HG03139 (cell line): ENCODE measurements around the gene MT1F.
"Not testable (repeated sequence)": the region's sequence is repeated elsewhere in the genome, so short reads cannot be mapped to it uniquely, and the experiment has no call there.

ENCODE experiments used
- ATAC-seq: cut with Tn5 transposase; IDR thresholded peaks from one replicate; pipeline ENCODE4 v1.9.1; 2021; ENCODE audit not compliant: unreplicated experiment

Gene MT1F

GRCh38 chr16:56643080-56643778 lies 14.5 kb upstream of the MT1F start:
- ATAC-seq: no peak

DNA sequence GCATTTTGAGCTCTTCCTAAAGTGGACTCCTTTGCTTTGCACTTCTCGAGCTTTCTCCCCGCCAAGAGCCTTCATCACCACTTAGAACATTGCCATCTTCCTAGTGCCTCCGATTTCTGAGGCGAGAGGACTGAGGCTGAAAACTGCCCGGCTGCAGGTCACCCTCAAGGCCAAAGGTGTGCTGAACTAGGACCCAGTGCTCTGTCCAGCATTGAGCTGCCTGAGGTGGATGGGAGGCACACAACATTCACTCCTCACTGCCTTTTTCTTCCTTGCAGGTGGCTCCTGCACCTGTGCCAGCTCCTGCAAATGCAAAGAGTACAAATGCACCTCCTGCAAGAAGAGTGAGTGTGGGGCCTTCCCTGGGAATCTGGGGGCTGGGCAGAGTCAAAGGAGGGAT lies 13.9 kb upstream of the MT1F start:
- no peak for ATAC-seq

DNA sequence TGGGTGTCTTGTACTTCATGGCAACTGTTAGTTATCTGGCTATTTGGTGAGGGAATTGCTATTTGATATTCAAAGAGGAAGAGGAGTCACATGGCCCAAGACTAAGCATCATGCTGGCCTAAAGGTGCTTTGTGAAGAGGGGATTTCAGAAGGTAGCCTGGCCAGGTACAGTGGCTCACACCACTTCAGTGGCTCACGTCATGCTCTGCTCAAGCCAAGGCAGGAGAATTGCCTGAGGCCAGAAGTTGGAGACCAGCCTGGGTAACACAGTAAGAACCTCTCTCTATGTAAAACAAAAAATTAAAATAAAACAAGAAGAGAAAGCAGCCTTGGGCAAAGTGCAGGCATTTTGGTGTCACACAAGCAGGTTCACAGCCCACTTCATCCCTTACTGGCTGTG lies 12.4 kb upstream of the MT1F start:
- ATAC-seq: no peak

GRCh38 chr16:56645838-56646237 lies 11.9 kb upstream of the MT1F start:
- ATAC-seq: no peak

- ATAC-seq: no peak
These were observed 9.9 kb upstream of the MT1F start for GRCh38 chr16:56647641-56648431.

- no peak for ATAC-seq
These were observed 8.5 kb upstream of the MT1F start for GRCh38 chr16:56649271-56649670.

GRCh38 chr16:56649820-56650219 lies 7.9 kb upstream of the MT1F start:
- no peak for ATAC-seq

- no peak for ATAC-seq
These were observed 6.2 kb upstream of the MT1F start, which contains the start of gene MT1B for GRCh38 chr16:56651586-56651985. Gene MT1B, plus strand, starts transcription at chr16:56651886. Its CDS starts 68 bp downstream, at chr16:56651954.

- ATAC-seq: no peak
These were observed 5.2 kb upstream of the MT1F start for GRCh38 chr16:56652600-56652999.

GRCh38 chr16:56653218-56653617 lies 4.5 kb upstream of the MT1F start:
- ATAC-seq: no peak

- ATAC-seq: no peak
These were observed 642 bp downstream of the MT1F start for GRCh38 chr16:56658327-56658875.

DNA sequence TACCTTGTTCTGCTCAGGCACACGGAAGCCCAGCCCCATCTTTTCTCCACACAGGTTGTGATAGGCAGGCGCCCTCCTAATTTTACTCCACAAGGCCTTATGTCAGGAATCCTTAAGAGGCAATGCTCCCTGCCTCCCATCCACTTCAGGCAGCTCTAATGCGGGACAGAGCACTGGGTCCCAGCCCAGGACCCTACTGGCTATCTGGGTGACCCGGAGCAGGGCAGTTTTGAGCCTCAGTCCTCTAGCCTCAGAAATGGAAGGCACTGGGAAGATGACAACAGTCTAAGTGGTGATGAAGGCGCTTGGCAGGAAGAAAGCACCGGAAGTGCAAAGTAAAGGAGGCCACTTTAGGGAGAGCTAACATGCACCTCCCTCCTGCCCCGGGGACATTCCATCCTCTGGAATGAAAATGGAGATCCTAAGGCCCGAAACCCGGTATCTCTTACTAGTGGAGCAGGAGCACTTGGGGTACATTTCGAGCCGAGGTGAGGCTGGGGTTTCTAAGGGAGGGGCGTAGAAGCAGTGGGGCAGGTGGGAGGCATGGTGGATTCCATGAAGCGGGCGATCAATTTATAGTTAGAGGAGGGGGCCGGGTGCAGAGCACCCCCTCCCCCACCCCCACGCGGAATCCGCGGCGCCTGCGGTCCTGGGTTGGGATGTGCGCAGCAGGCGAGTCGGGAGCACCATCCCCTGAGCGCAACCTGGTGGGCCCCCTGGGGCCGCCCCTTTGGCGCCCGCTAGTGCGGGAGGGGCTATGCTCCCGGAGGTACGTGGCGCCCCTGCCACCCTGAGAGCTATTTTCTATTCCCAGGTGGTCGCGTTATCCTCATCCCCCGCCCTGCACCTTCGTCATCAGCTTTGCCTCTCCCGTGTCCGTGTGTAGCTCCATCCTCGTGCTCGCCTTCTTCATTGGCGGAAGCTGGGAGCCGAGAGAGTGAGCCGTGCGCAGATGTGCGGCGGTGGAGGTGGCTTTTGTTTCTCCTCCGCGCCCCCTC lies 4.9 kb downstream of the MT1F start:
- ATAC-seq: no peak

- ATAC-seq: no peak
These were observed 6.7 kb downstream of the MT1F start for GRCh38 chr16:56664506-56664905.

- not testable (repeated sequence) for ATAC-seq
These were observed 7.8 kb downstream of the MT1F start for GRCh38 chr16:56665286-56666261.

GRCh38 chr16:56667581-56668571 lies 10.1 kb downstream of the MT1F start, which contains the start of gene MT1G:
Gene MT1G, minus strand, starts transcription at chr16:56668065. Its CDS starts 72 bp downstream, at chr16:56667993.
- no peak for ATAC-seq

DNA sequence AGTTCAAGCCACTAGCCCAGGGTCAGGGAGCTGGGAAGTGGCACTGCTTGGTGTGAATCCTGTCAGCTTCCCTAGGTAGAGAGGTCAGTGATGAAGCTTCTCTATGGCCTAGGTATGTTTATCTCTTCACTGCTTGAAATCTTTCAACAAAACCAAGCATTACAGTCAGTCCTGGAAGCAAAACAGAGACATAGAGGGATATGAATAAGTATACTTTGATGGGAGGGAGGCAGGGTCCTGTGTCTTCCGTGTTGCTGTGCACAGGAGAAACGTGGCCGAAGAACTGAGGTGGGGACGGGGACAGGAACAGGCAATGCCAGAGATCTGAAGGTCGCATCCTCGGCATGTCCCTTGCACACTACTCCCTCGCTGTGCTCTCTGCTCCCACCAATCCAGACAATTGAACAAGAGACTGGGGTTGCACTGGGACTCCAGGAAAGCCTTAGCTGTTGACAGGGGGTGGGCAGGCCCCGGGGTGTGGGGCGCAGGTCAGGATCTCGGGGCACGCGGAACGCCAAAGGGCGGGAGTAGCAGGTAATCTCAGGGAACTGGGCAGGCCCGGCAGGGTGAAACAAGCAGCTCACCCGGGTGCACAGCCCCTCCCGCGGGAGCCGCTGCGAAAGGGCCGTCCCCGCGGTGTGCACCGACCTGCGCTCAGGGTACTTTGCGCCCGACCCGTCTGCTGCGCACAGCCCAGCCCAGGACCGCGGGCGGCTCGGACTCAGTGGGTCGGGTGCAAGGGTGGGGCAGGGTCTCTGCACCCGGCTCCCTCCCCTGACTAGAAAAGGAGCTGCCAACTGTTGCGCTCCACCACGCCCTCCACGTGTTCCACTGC lies 11.5 kb downstream of the MT1F start, which contains the start of gene MT1H:
Gene MT1H (plus strand): TSS at position 810 of the 835 bp plus-strand sequence. CDS start 71 bp downstream, outside the sequence.
- no peak for ATAC-seq
